ENCODE results near the gene RASGEF1C. TPM values are rescaled to one million over a fixed set of nuclear protein-coding genes. Genes with fewer than 3 reads are reported as not detected.
"Not testable (repeated sequence)": the region's sequence is repeated elsewhere in the genome, so short reads cannot be mapped to it uniquely, and the experiment has no call there.

RASGEF1C gene
- total and polyA plus RNA-seq, 4 experiments from 2014 or later = not detected

DNA sequence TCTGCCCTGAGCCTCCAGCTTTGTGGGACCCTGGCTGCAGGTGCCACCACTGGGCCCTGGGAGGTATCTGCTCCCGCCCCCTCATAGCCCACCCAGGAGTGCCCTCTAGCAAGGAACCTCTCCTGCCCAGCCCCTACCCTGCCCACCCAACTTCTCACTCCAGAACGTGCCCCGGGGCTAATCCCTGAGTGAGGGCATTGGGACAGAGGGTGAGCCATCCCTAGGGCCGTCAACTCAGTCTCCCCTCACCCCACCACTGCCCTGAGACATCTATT, 2.7 kb upstream of the RASGEF1C start:
- peaks cover 27 to 30% of the 10 kb centered on the region in 2 donors for H3K27me3 Mint-ChIP-seq
- Histone ChIP-seq H3K27me3 (ENCODE audit: insufficient read depth, low read length) (peaks cover 14% of the 10 kb centered on the region), H3K9me3 (ENCODE audit: control insufficient read depth in 1 of 2, low read length in 2 of 2) (peaks cover 0 to 3% of the 10 kb centered on the region in 2 donors), H3K4me1 (ENCODE audit: insufficient read depth, low read length) (peaks cover 6% of the 10 kb centered on the region), H3K36me3 (ENCODE audit: insufficient read depth, low read length) (no peaks in the 10 kb centered on the region), H3K4me3 (ENCODE audit: low read length in 2 of 2) (no peak overlapping the region), H3K27ac (ENCODE audit: low read depth, low read length) (no peak overlapping the region)
- CTCF ChIA-PET (ENCODE audit: partially characterized antibody) = no interaction called here
- peaks cover 0 to 19% (median 12%) of the 10 kb centered on the region in 8 donors for H3K9me3 Mint-ChIP-seq
- H3K27ac Mint-ChIP-seq = no peak overlapping the region
- H3K4me1 Mint-ChIP-seq = peaks cover 4 to 11% (median 6%) of the 10 kb centered on the region in 4 donors
- POLR2A ChIA-PET (ENCODE audit: partially characterized antibody) = no interaction called here
- peaks cover 0 to 1% of the 10 kb centered on the region in 2 donors for H3K36me3 Mint-ChIP-seq
- H3K4me3 Mint-ChIP-seq = no peak overlapping the region
- no peak for DNase-seq
- intact Hi-C loops (cut with micrococcal nuclease) = no loop called here

- no peak overlapping the region for H3K27ac Mint-ChIP-seq
- Histone ChIP-seq H3K27ac (ENCODE audit: low read depth, low read length) (no peak overlapping the region), H3K4me3 (ENCODE audit: low read length in 2 of 2) (no peak overlapping the region), H3K4me1 (ENCODE audit: insufficient read depth, low read length) (peaks cover 6% of the 10 kb centered on the region), H3K27me3 (ENCODE audit: insufficient read depth, low read length) (peaks cover 14% of the 10 kb centered on the region), H3K36me3 (ENCODE audit: insufficient read depth, low read length) (no peaks in the 10 kb centered on the region), H3K9me3 (ENCODE audit: control insufficient read depth in 1 of 2, low read length in 2 of 2) (peaks cover 0 to 3% of the 10 kb centered on the region in 2 donors)
- intact Hi-C loops (cut with micrococcal nuclease) = no loop called here
- peaks cover 0 to 16% (median 10%) of the 10 kb centered on the region in 8 donors for H3K9me3 Mint-ChIP-seq
- POLR2A ChIA-PET (ENCODE audit: partially characterized antibody) = no interaction called here
- H3K36me3 Mint-ChIP-seq = peaks cover 0 to 1% of the 10 kb centered on the region in 2 donors
- H3K4me3 Mint-ChIP-seq = no peak overlapping the region
- H3K27me3 Mint-ChIP-seq = peaks cover 30 to 32% of the 10 kb centered on the region in 2 donors
- H3K4me1 Mint-ChIP-seq = peaks cover 4 to 11% (median 6%) of the 10 kb centered on the region in 4 donors
- no peak for DNase-seq
- CTCF ChIA-PET (ENCODE audit: partially characterized antibody) = no interaction called here
Observed at GRCh38 chr5:180210961-180211760, 2.1 kb upstream of the RASGEF1C start.

GRCh38 chr5:180210077-180210476, 1.1 kb upstream of the RASGEF1C start:
- H3K9me3 Mint-ChIP-seq; intact Hi-C loops (cut with micrococcal nuclease); H3K4me3 ChIP-seq (ENCODE audit: low read length in 2 of 2); H3K27ac Mint-ChIP-seq; H3K9me3 ChIP-seq (ENCODE audit: control insufficient read depth in 1 of 2, low read length in 2 of 2); H3K36me3 ChIP-seq (ENCODE audit: insufficient read depth, low read length); POLR2A ChIA-PET (ENCODE audit: partially characterized antibody); CTCF ChIA-PET (ENCODE audit: partially characterized antibody); H3K36me3 Mint-ChIP-seq; H3K27ac ChIP-seq (ENCODE audit: low read depth, low read length); H3K4me1 ChIP-seq (ENCODE audit: insufficient read depth, low read length); DNase-seq: not testable (repeated sequence)
- peaks cover 4 to 11% (median 6%) of the 10 kb centered on the region in 4 donors for H3K4me1 Mint-ChIP-seq
- H3K4me3 Mint-ChIP-seq = peak overlapping the region in 5 of 8 donors; percentile 13 to 62 (median 47)
- H3K27me3 Mint-ChIP-seq = peaks cover 32 to 33% of the 10 kb centered on the region in 2 donors
- H3K27me3 ChIP-seq (ENCODE audit: insufficient read depth, low read length) = peaks cover 14% of the 10 kb centered on the region

DNA sequence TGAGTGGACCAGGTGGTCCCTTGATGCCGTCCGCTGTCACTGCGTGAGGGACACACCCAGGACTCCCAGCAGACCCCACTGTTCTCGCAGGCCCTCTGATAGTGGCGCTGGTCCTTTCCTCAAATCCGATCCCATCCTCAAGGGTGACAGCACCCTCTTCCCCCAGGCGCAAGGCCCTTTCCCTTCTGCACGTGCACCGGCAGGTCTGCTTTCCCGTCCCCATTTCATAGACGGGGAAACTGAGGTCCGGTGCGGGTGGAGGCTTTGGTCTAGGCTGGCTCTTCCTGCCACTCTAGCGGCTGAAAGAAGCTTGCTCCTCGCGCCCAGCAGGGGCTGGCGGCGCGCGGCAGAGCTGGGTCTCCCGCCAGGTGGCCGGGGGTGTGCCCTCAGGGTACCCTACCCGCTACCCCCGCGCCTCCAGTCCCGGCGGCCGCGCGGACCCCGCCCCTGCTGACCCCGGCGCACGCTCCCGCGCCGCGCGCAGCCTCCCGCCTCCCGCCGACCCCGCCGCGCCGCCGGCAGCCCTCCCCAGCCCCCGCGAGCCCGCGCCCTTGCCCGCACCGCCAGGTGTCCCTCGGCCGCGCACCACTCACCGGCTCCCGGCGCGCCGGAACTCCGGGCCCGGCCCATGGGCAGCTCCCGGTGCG, 453 bp downstream of the RASGEF1C start:
- H3K4me3 ChIP-seq (ENCODE audit: low read length in 2 of 2) = no peak overlapping the region
- H3K9me3 Mint-ChIP-seq = peaks cover 0 to 1% (median 0%) of the 10 kb centered on the region in 8 donors
- peaks cover 4 to 11% (median 6%) of the 10 kb centered on the region in 4 donors for H3K4me1 Mint-ChIP-seq
- CTCF ChIA-PET (ENCODE audit: partially characterized antibody) = no interaction called here
- no peak overlapping the region for H3K27ac ChIP-seq (ENCODE audit: low read depth, low read length)
- H3K36me3 ChIP-seq (ENCODE audit: insufficient read depth, low read length) = no peaks in the 10 kb centered on the region
- peaks cover 14% of the 10 kb centered on the region for H3K27me3 ChIP-seq (ENCODE audit: insufficient read depth, low read length)
- no peak for DNase-seq
- POLR2A ChIA-PET (ENCODE audit: partially characterized antibody) = no interaction called here
- H3K27ac Mint-ChIP-seq = no peak overlapping the region
- no peaks in the 10 kb centered on the region for H3K9me3 ChIP-seq (ENCODE audit: control insufficient read depth in 1 of 2, low read length in 2 of 2)
- H3K36me3 Mint-ChIP-seq = no peaks in the 10 kb centered on the region
- H3K4me1 ChIP-seq (ENCODE audit: insufficient read depth, low read length) = peaks cover 6% of the 10 kb centered on the region
- intact Hi-C loops (cut with micrococcal nuclease) = loop anchor here (10.0 kb wide), 1 partner anchor 106 kb away; no protein-coding TSS in a partner anchor
- H3K27me3 Mint-ChIP-seq = peaks cover 33 to 36% of the 10 kb centered on the region in 2 donors
- H3K4me3 Mint-ChIP-seq = peak overlapping the region; percentile 5 to 68 (median 57)

- Mint-ChIP-seq H3K27me3 (peaks cover 33 to 36% of the 10 kb centered on the region in 2 donors), H3K9me3 (peaks cover 0 to 1% (median 0%) of the 10 kb centered on the region in 8 donors), H3K4me1 (peaks cover 4 to 11% (median 6%) of the 10 kb centered on the region in 4 donors), H3K27ac (no peak overlapping the region), H3K36me3 (no peaks in the 10 kb centered on the region), H3K4me3 (peak overlapping the region; percentile 5 to 68 (median 57))
- no peaks in the 10 kb centered on the region for H3K9me3 ChIP-seq (ENCODE audit: control insufficient read depth in 1 of 2, low read length in 2 of 2)
- H3K36me3 ChIP-seq (ENCODE audit: insufficient read depth, low read length) = no peaks in the 10 kb centered on the region
- DNase-seq = no peak
- intact Hi-C loops (cut with micrococcal nuclease) = loop anchor here (10.0 kb wide), 1 partner anchor 107 kb away; no protein-coding TSS in a partner anchor
- H3K4me1 ChIP-seq (ENCODE audit: insufficient read depth, low read length) = peaks cover 6% of the 10 kb centered on the region
- ChIA-PET CTCF (ENCODE audit: partially characterized antibody) (no interaction called here), POLR2A (ENCODE audit: partially characterized antibody) (no interaction called here)
- peaks cover 14% of the 10 kb centered on the region for H3K27me3 ChIP-seq (ENCODE audit: insufficient read depth, low read length)
- H3K27ac ChIP-seq (ENCODE audit: low read depth, low read length) = no peak overlapping the region
- no peak overlapping the region for H3K4me3 ChIP-seq (ENCODE audit: low read length in 2 of 2)
Observed at GRCh38 chr5:180208038-180208434, 975 bp downstream of the RASGEF1C start.

- Histone ChIP-seq H3K27me3 (ENCODE audit: insufficient read depth, low read length) (peaks cover 14% of the 10 kb centered on the region), H3K27ac (ENCODE audit: low read depth, low read length) (no peak overlapping the region), H3K4me3 (ENCODE audit: low read length in 2 of 2) (no peak overlapping the region), H3K9me3 (ENCODE audit: control insufficient read depth in 1 of 2, low read length in 2 of 2) (no peaks in the 10 kb centered on the region), H3K36me3 (ENCODE audit: insufficient read depth, low read length) (no peaks in the 10 kb centered on the region), H3K4me1 (ENCODE audit: insufficient read depth, low read length) (peaks cover 6% of the 10 kb centered on the region)
- peak overlapping the region in 4 of 8 donors; percentile 17 to 60 (median 50) for H3K4me3 Mint-ChIP-seq
- POLR2A ChIA-PET (ENCODE audit: partially characterized antibody) = no interaction called here
- no peaks in the 10 kb centered on the region for H3K36me3 Mint-ChIP-seq
- DNase-seq = no peak
- peak overlapping the region in 1 of 7 donors; percentile 19 for H3K27ac Mint-ChIP-seq
- intact Hi-C loops (cut with micrococcal nuclease) = loop anchor here (10.0 kb wide), 1 partner anchor 107 kb away; no protein-coding TSS in a partner anchor
- H3K27me3 Mint-ChIP-seq = peaks cover 33 to 36% of the 10 kb centered on the region in 2 donors
- peaks cover 0 to 1% (median 0%) of the 10 kb centered on the region in 8 donors for H3K9me3 Mint-ChIP-seq
- peaks cover 4 to 11% (median 6%) of the 10 kb centered on the region in 4 donors for H3K4me1 Mint-ChIP-seq
- CTCF ChIA-PET (ENCODE audit: partially characterized antibody) = no interaction called here
Observed at GRCh38 chr5:180207593-180207992, 1.4 kb downstream of the RASGEF1C start.

- Mint-ChIP-seq H3K4me3 (peak overlapping the region in 2 of 8 donors; percentile 27 to 29), H3K27ac (no peak overlapping the region), H3K9me3 (peaks cover 0 to 1% (median 0%) of the 10 kb centered on the region in 8 donors), H3K4me1 (peaks cover 4 to 11% (median 6%) of the 10 kb centered on the region in 4 donors), H3K27me3 (peaks cover 32 to 34% of the 10 kb centered on the region in 2 donors), H3K36me3 (no peaks in the 10 kb centered on the region)
- Histone ChIP-seq H3K36me3 (ENCODE audit: insufficient read depth, low read length) (no peaks in the 10 kb centered on the region), H3K9me3 (ENCODE audit: control insufficient read depth in 1 of 2, low read length in 2 of 2) (no peaks in the 10 kb centered on the region), H3K4me1 (ENCODE audit: insufficient read depth, low read length) (peaks cover 6% of the 10 kb centered on the region), H3K27ac (ENCODE audit: low read depth, low read length) (no peak overlapping the region), H3K4me3 (ENCODE audit: low read length in 2 of 2) (no peak overlapping the region), H3K27me3 (ENCODE audit: insufficient read depth, low read length) (peaks cover 14% of the 10 kb centered on the region)
- ChIA-PET CTCF (ENCODE audit: partially characterized antibody) (interaction anchor here (0.8 kb wide), 1 partner anchor 10 kb away, joined by 3 read pairs; no protein-coding TSS in a partner anchor), POLR2A (ENCODE audit: partially characterized antibody) (no interaction called here)
- intact Hi-C loops (cut with micrococcal nuclease) = loop anchor here (10.0 kb wide), 1 partner anchor 108 kb away; no protein-coding TSS in a partner anchor
- no peak for DNase-seq
Observed at GRCh38 chr5:180206993-180207392, 2.0 kb downstream of the RASGEF1C start.
